GM12891 (cell line): Measurements from ENCODE around the gene ARHGEF12.

Experiments
- PAX5 ChIP-seq: IDR thresholded peaks from 2 replicates; pipeline ENCODE4 v1.6.1; 2011; ENCODE audit warnings: low read length, moderate library complexity, mild to moderate bottlenecking; ENCODE audit not compliant: insufficient read depth, severe bottlenecking
- POLR2A ChIP-seq: IDR thresholded peaks from 2 replicates; pipeline ENCODE4 v1.6.1; 2011; ENCODE audit warnings: low read depth, low read length, control low read depth
- POLR2AphosphoS5 ChIP-seq: IDR thresholded peaks from 2 replicates; pipeline ENCODE4 v1.6.1; 2011; ENCODE audit warnings: low read depth, low read length, control low read depth
- POU2F2 ChIP-seq: IDR thresholded peaks from 2 replicates; pipeline ENCODE4 v1.6.1; 2011; ENCODE audit warnings: low read depth, mild to moderate bottlenecking, control low read depth, low read length, moderate library complexity
- TAF1 ChIP-seq: IDR thresholded peaks from 2 replicates; pipeline ENCODE4 v1.6.1; 2011; ENCODE audit warnings: low read depth, low read length, control low read depth

DNA sequence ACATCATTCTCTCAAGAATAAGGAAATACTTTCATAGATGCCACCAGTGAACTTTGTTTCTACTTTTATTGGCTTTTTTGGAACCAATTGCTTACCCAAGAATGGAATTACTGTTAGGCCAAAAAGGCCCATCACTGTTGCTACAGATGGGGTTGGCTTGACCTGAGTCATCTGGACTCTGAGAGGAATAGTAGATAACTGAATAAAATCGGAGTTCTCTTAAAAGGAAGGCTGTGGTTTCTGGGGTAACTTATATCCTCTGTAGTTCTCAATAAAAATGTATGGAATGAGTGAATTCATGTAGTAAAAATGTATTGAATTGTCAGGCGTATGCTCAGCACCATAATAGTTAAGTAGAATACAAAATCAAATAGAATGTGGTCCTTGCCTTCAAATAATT lies 56.6 kb downstream of the ARHGEF12 start:
- TF ChIP-seq POLR2AphosphoS5 (no peak), POLR2A (no peak), POU2F2 (no peak), TAF1 (no peak), PAX5 (no peak)
